Measurements from ENCODE around the gene ZNF407.
A peak's percentile ranks its signal among the peaks of the same experiment; 100 is the strongest.

The ZNF407 gene

DNA sequence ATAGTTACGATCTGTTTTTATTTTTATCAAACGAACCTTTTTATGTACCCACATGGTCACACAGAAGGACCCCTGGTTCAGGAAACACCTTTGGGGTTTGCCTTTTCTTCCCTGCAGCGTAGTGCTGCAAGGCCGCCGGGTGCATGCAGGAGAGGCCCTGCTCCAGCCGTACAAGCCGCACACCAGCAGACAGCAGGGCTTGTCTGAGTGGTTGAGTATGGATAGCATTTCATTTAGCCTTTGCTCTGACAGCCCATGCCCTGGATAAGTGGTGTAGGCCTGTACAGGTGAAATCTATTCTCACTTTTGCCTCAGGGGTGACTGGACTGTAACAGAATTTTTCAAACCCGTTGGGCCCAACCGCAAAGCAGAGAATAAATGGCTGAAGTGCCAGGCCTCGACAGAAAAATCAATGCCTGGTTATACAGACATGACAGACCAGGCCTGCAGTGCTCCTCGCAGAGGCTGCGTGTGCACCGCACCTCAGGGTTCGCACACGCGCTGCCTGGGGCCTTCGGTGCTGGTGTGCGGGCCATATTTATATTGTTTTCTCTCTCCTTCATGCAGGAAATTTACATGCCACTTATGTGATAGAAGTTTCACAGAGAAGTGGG lies 279.1 kb downstream of the ZNF407 start:
- DNase-seq (ENCODE audit: low spot score in 2 of 2) (no peak), ATAC-seq (replicated peaks; ENCODE audit: extremely low read depth, poor library complexity, severe bottlenecking) (no peak)
- no peaks in the 10 kb centered on the region for H3K27me3 Mint-ChIP-seq
- H3K4me1 Mint-ChIP-seq: no peaks in the 10 kb centered on the region
- H3K27ac Mint-ChIP-seq (ENCODE audit: low read depth): no peak overlapping the region
- H3K4me3 Mint-ChIP-seq: no peak overlapping the region
- H3K9me3 Mint-ChIP-seq: no peaks in the 10 kb centered on the region
- peaks cover 8% of the 10 kb centered on the region for H3K36me3 Mint-ChIP-seq (ENCODE audit: insufficient read depth)

DNA sequence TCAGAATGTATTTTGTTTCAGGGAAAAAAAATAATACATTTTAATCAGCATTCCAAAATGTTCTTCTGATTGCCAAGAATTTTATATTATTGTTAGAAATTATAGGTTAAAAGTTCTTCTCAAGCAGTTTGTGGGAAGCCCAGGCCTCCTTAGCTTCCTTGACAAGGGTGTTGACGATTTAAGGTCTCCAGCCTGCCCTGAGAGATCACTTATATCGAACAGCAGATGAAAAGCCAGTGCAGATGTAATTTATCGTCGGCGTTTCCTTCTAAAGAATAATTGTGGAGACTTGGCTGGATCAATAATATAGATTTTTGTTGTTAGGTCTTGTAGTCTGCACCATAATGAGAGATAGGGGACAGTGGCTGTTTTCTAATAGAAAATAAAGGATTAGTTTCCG lies 280.6 kb downstream of the ZNF407 start:
- DNase-seq (ENCODE audit: low spot score in 2 of 2) (no peak), ATAC-seq (replicated peaks; ENCODE audit: extremely low read depth, poor library complexity, severe bottlenecking) (no peak)
- no peaks in the 10 kb centered on the region for H3K9me3 Mint-ChIP-seq
- no peak overlapping the region for H3K27ac Mint-ChIP-seq (ENCODE audit: low read depth)
- H3K4me3 Mint-ChIP-seq: no peak overlapping the region
- H3K4me1 Mint-ChIP-seq: no peaks in the 10 kb centered on the region
- peaks cover 8% of the 10 kb centered on the region for H3K36me3 Mint-ChIP-seq (ENCODE audit: insufficient read depth)
- no peaks in the 10 kb centered on the region for H3K27me3 Mint-ChIP-seq

DNA sequence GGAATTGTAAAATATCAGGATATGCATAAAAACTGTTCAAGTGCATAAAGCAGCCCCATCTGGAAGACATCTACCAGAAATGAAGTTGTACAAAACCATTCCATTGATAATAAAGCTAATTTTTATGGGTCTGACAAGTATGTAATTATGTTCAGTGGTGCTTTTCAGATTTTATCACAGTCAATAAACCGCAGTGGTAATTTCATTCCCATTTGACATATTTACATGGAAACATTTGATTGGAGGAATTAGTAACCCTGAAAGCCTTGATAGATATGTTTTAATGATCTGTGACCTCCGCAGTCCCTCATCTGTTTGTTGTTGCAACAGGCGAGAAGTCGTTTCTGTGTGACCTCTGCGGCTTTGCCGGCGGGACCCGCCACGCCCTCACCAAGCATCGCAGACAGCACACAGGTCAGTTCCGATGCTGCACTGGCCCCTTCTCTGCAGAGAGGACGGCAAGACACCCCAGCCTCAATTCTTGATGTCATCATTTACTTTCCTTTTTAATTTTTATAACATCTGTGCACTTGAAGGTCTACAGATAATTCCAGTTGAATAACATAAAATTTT lies 283.1 kb downstream of the ZNF407 start:
- no peaks in the 10 kb centered on the region for H3K27me3 Mint-ChIP-seq
- H3K4me1 Mint-ChIP-seq: no peaks in the 10 kb centered on the region
- peaks cover 10% of the 10 kb centered on the region for H3K36me3 Mint-ChIP-seq (ENCODE audit: insufficient read depth)
- H3K4me3 Mint-ChIP-seq: no peak overlapping the region
- no peaks in the 10 kb centered on the region for H3K9me3 Mint-ChIP-seq
- no peak for DNase-seq (ENCODE audit: low spot score in 2 of 2)
- H3K27ac Mint-ChIP-seq (ENCODE audit: low read depth): no peak overlapping the region
- ATAC-seq (replicated peaks; ENCODE audit: extremely low read depth, poor library complexity, severe bottlenecking): no peak

DNA sequence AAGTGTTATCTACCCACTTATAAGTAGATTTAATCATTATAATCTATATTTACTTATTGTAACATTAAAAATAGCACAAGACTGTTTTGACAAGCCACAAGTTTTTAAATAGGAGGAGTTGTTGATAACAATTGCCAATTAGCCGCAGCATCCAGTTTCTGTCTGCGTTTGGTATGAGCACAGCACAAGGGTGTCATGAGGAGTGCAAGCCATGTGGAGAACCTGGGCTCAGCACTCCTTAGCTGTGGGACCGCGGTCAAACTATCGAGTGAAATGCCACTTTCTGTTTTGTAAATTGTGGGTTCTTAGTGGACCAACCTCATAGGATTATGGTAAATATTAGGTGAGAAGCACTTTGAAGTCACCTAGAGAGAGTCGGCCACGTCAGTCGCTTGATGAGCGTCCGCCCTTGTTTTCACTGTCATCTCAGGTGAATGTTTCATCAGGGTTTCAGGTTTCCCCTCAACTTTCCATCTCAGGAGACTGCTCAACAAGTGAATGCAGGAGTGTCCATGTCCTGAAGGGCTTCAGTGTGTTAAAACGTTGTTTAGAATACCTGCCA lies 294.5 kb downstream of the ZNF407 start:
- DNase-seq (ENCODE audit: low spot score in 2 of 2) (no peak), ATAC-seq (replicated peaks; ENCODE audit: extremely low read depth, poor library complexity, severe bottlenecking) (no peak)
- Mint-ChIP-seq H3K4me3 (no peak overlapping the region), H3K27ac (ENCODE audit: low read depth) (no peak overlapping the region), H3K9me3 (no peaks in the 10 kb centered on the region), H3K36me3 (ENCODE audit: insufficient read depth) (peaks cover 4% of the 10 kb centered on the region), H3K4me1 (peaks cover 6% of the 10 kb centered on the region), H3K27me3 (no peaks in the 10 kb centered on the region)

DNA sequence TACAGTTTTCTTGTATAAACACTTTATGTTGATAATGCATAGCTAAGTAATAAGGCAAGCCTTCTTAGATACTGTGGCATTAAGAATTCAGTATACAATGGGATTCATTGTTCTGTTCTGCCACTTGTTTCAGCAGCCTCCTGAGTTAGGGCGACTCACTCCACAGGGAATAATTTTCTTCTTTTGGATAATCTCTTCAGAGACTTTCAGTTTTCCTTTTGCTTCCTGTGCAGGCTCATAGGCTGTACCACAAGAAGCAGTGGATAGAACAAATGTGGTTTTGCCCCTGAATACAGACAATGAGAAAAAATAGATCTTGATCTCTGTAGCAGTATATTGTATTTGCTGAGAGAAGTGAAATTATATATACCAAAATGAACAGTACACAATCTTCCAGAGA lies 298.0 kb downstream of the ZNF407 start:
- DNase-seq (ENCODE audit: low spot score in 2 of 2): no peak
- H3K27ac Mint-ChIP-seq (ENCODE audit: low read depth): no peak overlapping the region

DNA sequence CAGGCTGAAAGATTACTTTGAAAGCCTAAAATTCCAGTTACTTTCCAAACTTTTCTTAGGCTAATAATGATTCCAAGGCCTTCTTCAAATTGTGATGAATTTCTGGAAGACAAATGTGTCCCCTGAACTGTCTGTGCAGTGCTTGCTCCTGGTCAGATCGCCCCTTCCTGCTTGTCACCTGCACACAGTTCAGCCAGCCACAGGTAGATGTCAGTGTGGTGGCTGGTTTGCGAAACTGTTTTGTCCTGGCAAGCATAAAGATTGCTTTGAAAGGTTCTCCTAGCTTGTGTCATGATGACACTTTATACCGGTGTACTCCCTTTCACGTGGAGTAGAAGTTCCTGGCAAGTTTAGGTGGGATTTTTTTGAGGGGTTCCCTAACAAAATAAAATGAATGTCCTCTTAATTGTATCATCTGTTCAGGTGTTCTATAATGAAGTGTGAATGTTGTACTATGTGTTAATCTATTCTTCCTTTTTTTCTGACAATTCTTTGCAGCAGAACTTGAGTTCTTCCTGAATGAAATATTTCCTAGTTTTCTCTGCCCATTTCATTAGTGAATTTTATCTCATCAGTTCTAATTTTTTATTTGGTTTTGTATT lies 298.8 kb downstream of the ZNF407 start:
- Mint-ChIP-seq H3K4me1 (peaks cover 20% of the 10 kb centered on the region), H3K4me3 (no peak overlapping the region), H3K36me3 (ENCODE audit: insufficient read depth) (no peaks in the 10 kb centered on the region), H3K27me3 (no peaks in the 10 kb centered on the region), H3K27ac (ENCODE audit: low read depth) (peak overlapping the region; percentile 55), H3K9me3 (no peaks in the 10 kb centered on the region)
- ATAC-seq (replicated peaks; ENCODE audit: extremely low read depth, poor library complexity, severe bottlenecking) (peak; percentile 82), DNase-seq (ENCODE audit: low spot score in 2 of 2) (peak in 1 of 2 donors; percentile 21)

More for the DNA sequence above, 298.0 kb downstream of the ZNF407 start:
- no peak for ATAC-seq (replicated peaks; ENCODE audit: extremely low read depth, poor library complexity, severe bottlenecking)
- Mint-ChIP-seq H3K4me3 (no peak overlapping the region), H3K4me1 (peaks cover 14% of the 10 kb centered on the region), H3K27me3 (no peaks in the 10 kb centered on the region), H3K9me3 (no peaks in the 10 kb centered on the region), H3K36me3 (ENCODE audit: insufficient read depth) (peaks cover 4% of the 10 kb centered on the region)

DNA sequence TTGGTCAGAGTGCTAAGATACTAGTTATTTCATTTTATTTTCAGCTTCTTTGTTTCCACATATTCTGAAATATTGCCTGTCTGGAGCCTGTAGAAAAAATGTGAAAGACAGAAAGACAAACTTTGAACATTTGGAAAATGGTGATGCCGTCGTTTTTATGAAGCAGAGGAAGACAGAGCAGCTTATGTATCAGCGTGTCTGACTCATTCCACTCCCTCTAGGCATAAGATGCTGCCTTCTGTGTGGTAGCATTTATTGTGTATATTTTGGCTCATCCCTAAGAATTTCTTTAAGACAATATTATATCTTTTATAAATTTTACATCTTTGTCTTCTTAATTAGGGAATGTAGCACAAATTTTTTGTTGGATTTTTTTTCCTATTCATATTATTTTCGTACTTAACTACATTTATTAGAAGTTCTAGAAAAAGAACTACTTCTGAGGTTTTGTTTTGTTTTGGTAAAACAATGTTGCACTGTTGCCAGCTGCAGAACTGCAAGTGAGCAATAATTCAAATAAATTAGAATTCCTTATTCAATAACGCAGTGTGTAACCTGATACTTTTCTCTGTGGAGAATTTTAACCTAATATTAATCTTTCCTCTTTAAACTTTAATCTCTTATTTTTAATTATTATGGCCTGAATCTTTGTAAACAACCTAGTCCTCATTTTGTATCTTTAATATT lies 300.4 kb downstream of the ZNF407 start:
- H3K4me1 Mint-ChIP-seq: peaks cover 20% of the 10 kb centered on the region
- ATAC-seq (replicated peaks; ENCODE audit: extremely low read depth, poor library complexity, severe bottlenecking) (no peak), DNase-seq (ENCODE audit: low spot score in 2 of 2) (no peak)

DNA sequence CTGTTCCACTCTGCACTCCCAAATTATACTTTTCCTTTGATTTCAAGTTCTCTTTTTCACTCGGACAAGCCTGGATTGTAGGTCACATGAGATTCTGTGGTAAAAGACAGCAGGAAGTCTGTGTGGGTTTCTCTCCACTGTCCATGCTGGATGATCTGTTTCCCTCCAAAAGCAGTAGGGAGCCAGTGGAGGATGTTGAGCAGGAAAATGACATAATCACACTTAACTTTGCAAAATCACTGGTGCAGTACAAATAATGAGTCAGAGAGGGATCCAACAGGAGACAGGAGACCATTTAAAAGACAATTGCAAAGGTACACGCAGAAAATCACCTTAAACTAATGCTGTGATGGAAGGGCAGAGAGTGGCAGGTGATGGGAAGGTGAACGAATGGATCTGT lies 301.3 kb downstream of the ZNF407 start:
- Mint-ChIP-seq H3K36me3 (ENCODE audit: insufficient read depth) (no peaks in the 10 kb centered on the region), H3K4me3 (no peak overlapping the region), H3K4me1 (peaks cover 20% of the 10 kb centered on the region), H3K9me3 (no peaks in the 10 kb centered on the region), H3K27ac (ENCODE audit: low read depth) (peak overlapping the region; percentile 3), H3K27me3 (no peaks in the 10 kb centered on the region)
- DNase-seq (ENCODE audit: low spot score in 2 of 2): no peak
- no peak for ATAC-seq (replicated peaks; ENCODE audit: extremely low read depth, poor library complexity, severe bottlenecking)

More for the DNA sequence above, 300.4 kb downstream of the ZNF407 start:
- H3K4me3 Mint-ChIP-seq: no peak overlapping the region
- H3K36me3 Mint-ChIP-seq (ENCODE audit: insufficient read depth): no peaks in the 10 kb centered on the region
- no peaks in the 10 kb centered on the region for H3K9me3 Mint-ChIP-seq
- no peak overlapping the region for H3K27ac Mint-ChIP-seq (ENCODE audit: low read depth)
- no peaks in the 10 kb centered on the region for H3K27me3 Mint-ChIP-seq

DNA sequence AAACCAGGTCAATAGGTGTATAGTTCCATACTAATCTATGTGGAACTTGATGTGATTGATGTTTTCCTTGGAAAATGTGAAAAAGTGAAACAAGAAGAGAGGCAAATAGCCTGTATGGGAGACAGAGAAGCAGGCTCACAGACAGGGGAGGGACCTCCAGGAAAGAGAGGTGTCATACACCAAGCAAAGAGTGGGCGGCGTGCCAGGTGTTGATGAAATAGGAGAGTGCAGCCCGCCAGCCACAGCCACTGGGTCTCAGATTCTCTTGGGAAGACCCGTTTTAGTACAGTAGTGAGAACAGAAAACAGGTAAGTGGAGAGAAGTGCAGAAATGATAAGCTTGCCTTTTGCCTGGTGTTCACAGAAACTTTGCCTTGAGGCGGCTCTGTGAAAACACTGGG lies 301.9 kb downstream of the ZNF407 start:
- no peak for ATAC-seq (replicated peaks; ENCODE audit: extremely low read depth, poor library complexity, severe bottlenecking)
- Mint-ChIP-seq H3K4me1 (peaks cover 20% of the 10 kb centered on the region), H3K36me3 (ENCODE audit: insufficient read depth) (no peaks in the 10 kb centered on the region), H3K27ac (ENCODE audit: low read depth) (peak overlapping the region; percentile 3), H3K9me3 (no peaks in the 10 kb centered on the region), H3K4me3 (no peak overlapping the region), H3K27me3 (no peaks in the 10 kb centered on the region)
- no peak for DNase-seq (ENCODE audit: low spot score in 2 of 2)

DNA sequence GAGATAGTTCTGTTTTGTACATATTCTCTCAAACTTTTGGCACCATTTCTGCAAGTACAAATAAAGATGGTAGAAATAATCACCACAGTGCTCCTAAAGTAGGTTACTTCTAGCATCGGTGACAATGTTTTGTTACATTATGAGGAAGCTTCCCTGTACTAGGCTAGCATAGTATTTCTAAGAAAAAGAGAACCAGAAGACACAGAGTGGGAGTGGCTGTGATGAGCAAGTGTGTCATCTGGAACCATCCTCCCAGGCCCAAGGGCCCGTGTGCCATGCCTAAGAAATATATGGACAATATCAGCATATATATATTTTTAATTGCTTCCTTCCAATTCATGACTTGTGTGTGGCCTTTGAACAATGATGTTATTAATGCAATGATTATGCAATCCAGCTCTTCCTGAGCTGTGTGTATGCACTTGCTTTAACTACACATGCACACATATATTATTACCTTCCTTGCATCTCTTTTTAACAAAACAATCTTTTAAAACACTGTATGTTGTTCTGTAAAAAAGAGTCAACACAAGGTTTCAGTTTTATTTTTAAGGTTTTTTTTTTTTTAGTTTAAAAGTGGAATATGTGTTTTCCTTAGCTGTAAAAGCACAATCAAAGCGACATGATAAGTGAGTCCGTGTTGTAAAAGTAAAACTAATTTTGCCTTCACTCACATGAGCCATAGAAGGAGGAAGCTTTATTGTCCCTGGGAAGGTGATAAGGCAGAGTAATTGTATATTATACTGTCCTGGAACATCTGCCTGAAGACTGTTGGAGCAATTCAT lies 303.9 kb downstream of the ZNF407 start:
- H3K4me3 Mint-ChIP-seq: no peak overlapping the region
- no peaks in the 10 kb centered on the region for H3K27me3 Mint-ChIP-seq
- no peaks in the 10 kb centered on the region for H3K36me3 Mint-ChIP-seq (ENCODE audit: insufficient read depth)
- peaks cover 16% of the 10 kb centered on the region for H3K4me1 Mint-ChIP-seq
- no peak overlapping the region for H3K27ac Mint-ChIP-seq (ENCODE audit: low read depth)
- H3K9me3 Mint-ChIP-seq: no peaks in the 10 kb centered on the region
- ATAC-seq (replicated peaks; ENCODE audit: extremely low read depth, poor library complexity, severe bottlenecking) (no peak), DNase-seq (ENCODE audit: low spot score in 2 of 2) (no peak)

DNA sequence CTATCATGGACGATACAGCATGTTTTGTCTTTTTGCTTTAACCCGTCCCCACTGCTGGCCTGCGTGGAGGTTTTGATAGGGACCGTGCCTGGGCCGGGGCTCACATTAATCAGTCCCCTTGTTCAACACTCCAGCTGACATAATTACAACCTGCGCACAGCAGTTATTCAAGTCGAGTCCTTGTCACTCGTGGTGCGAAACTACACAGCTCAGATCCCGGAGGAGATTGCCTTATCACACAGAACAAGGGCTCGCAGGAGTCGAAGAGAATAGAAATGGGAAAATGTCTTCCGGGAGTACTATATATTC lies 304.4 kb downstream of the ZNF407 start:
- ATAC-seq (replicated peaks; ENCODE audit: extremely low read depth, poor library complexity, severe bottlenecking): no peak

DNA sequence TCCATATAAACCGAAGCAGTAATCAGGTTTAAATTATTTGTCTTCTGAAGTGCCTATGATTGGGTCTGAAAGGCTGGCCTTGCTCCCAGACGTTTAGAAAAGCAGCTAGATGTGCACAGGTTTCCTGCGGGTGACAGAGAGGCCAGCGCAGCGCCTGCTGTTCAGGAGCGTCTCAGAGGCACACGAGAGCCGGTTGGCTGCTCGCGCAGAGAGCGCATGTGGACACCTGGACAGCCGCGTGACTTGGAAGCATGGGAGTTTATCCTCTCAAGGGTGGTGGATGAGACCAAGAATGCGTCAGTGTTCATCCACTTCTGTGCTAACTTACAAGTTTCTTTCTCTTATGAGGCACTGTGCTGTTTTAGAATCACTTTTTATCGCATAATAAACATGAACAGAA lies 307.6 kb downstream of the ZNF407 start:
- Mint-ChIP-seq H3K36me3 (ENCODE audit: insufficient read depth) (peaks cover 1% of the 10 kb centered on the region), H3K4me1 (peaks cover 8% of the 10 kb centered on the region), H3K9me3 (no peaks in the 10 kb centered on the region), H3K27me3 (no peaks in the 10 kb centered on the region), H3K27ac (ENCODE audit: low read depth) (no peak overlapping the region), H3K4me3 (no peak overlapping the region)
- ATAC-seq (replicated peaks; ENCODE audit: extremely low read depth, poor library complexity, severe bottlenecking) (no peak), DNase-seq (ENCODE audit: low spot score in 2 of 2) (no peak)

More for the DNA sequence above, 304.4 kb downstream of the ZNF407 start:
- H3K36me3 Mint-ChIP-seq (ENCODE audit: insufficient read depth): no peaks in the 10 kb centered on the region
- H3K4me3 Mint-ChIP-seq: no peak overlapping the region
- H3K4me1 Mint-ChIP-seq: peaks cover 15% of the 10 kb centered on the region
- H3K27ac Mint-ChIP-seq (ENCODE audit: low read depth): no peak overlapping the region
- no peak for DNase-seq (ENCODE audit: low spot score in 2 of 2)
- no peaks in the 10 kb centered on the region for H3K9me3 Mint-ChIP-seq
- no peaks in the 10 kb centered on the region for H3K27me3 Mint-ChIP-seq

All from central memory CD8-positive, alpha-beta T cell (primary cell).